ENCODE data around the gene LDLRAD2. TPM values are rescaled to one million over a fixed set of nuclear protein-coding genes. Genes with fewer than 3 reads are reported as not detected.
"Not testable (repeated sequence)": the region's sequence is repeated elsewhere in the genome, so short reads cannot be mapped to it uniquely, and the experiment has no call there.

LDLRAD2 gene
- total RNA-seq: under 1 TPM in 1 of 2 experiments, not detected in 1; 0.11 TPM

GRCh38 chr1:21811875-21812305 is at the start of gene LDLRAD2:
Gene LDLRAD2, plus strand, starts transcription at chr1:21812265. Its CDS starts 187 bp downstream, at chr1:21812452.
- no peak for DNase-seq
- intact Hi-C loops (cut with DNase I, micrococcal nuclease): no loop called here
- no peak for ATAC-seq
- Mint-ChIP-seq H3K27ac (no peak within 1 kb of the TSS), H3K4me1 (peaks cover 4% of the 10 kb centered on the region), H3K4me3 (no peak within 1 kb of the TSS), H3K27me3 (peaks cover 20% of the 10 kb centered on the region), H3K9me3 (ENCODE audit: low read depth) (no peaks in the 10 kb centered on the region), H3K36me3 (ENCODE audit: low read depth) (no peaks in the 10 kb centered on the region)
- POLR2A ChIA-PET: no interaction called here
- CTCF ChIA-PET: interaction anchor here (0.7 to 1.2 kb wide), 2 partner anchors 17 to 506 kb away, joined by 3 to 5 read pairs; no protein-coding TSS in a partner anchor

GRCh38 chr1:21763236-21763635 is 48.8 kb upstream of the LDLRAD2 start:
- H3K27me3 Mint-ChIP-seq: no peaks in the 10 kb centered on the region
- peaks cover 69% of the 10 kb centered on the region for H3K4me1 Mint-ChIP-seq
- H3K27ac Mint-ChIP-seq: no peak overlapping the region
- POLR2A ChIA-PET: no interaction called here
- ATAC-seq (no peak), DNase-seq (no peak)
- CTCF ChIA-PET: interaction anchor here (0.6 kb wide), 1 partner anchor 1007 kb away, joined by 3 read pairs; no protein-coding TSS in a partner anchor
- H3K9me3 Mint-ChIP-seq (ENCODE audit: low read depth): no peaks in the 10 kb centered on the region
- H3K36me3 Mint-ChIP-seq (ENCODE audit: low read depth): no peaks in the 10 kb centered on the region
- intact Hi-C loops (cut with DNase I, micrococcal nuclease): no loop called here
- no peak overlapping the region for H3K4me3 Mint-ChIP-seq

GRCh38 chr1:21763694-21764419 is 48.2 kb upstream of the LDLRAD2 start:
- Mint-ChIP-seq H3K4me1 (peaks cover 72% of the 10 kb centered on the region), H3K36me3 (ENCODE audit: low read depth) (peaks cover 4% of the 10 kb centered on the region), H3K27ac (no peak overlapping the region), H3K4me3 (no peak overlapping the region), H3K27me3 (no peaks in the 10 kb centered on the region), H3K9me3 (ENCODE audit: low read depth) (no peaks in the 10 kb centered on the region)
- POLR2A ChIA-PET: no interaction called here
- CTCF ChIA-PET: interaction anchor here (0.6 to 1.4 kb wide), 2 partner anchors 18 to 1007 kb away, joined by 3 to 5 read pairs; no protein-coding TSS in a partner anchor
- no peak for ATAC-seq
- intact Hi-C loops (cut with DNase I, micrococcal nuclease): no loop called here
- no peak for DNase-seq

GRCh38 chr1:21764615-21765423 is 47.2 kb upstream of the LDLRAD2 start:
- DNase-seq (peak; percentile 59), ATAC-seq (peak; percentile 42)
- CTCF ChIA-PET: interaction anchor here (0.7 to 1.4 kb wide), 2 partner anchors 12 to 17 kb away, joined by 4 to 5 read pairs; no protein-coding TSS in a partner anchor
- Mint-ChIP-seq H3K4me1 (peaks cover 67% of the 10 kb centered on the region), H3K36me3 (ENCODE audit: low read depth) (peaks cover 4% of the 10 kb centered on the region), H3K4me3 (no peak overlapping the region), H3K9me3 (ENCODE audit: low read depth) (no peaks in the 10 kb centered on the region), H3K27me3 (no peaks in the 10 kb centered on the region), H3K27ac (no peak overlapping the region)
- POLR2A ChIA-PET: interaction anchor here (0.6 kb wide), 1 partner anchor 44 kb away, joined by 7 read pairs; no protein-coding TSS in a partner anchor
- intact Hi-C loops (cut with DNase I, micrococcal nuclease): no loop called here

- H3K4me3 Mint-ChIP-seq: no peak overlapping the region
- ATAC-seq (peak; percentile 87), DNase-seq (peak; percentile 21)
- ChIA-PET POLR2A (interaction anchor here (0.6 to 0.8 kb wide), 2 partner anchors 8 to 16 kb away, joined by 3 read pairs; no protein-coding TSS in a partner anchor), CTCF (no interaction called here)
- H3K9me3 Mint-ChIP-seq (ENCODE audit: low read depth): no peaks in the 10 kb centered on the region
- peaks cover 4% of the 10 kb centered on the region for H3K36me3 Mint-ChIP-seq (ENCODE audit: low read depth)
- H3K27ac Mint-ChIP-seq: peak overlapping the region; percentile 68
- peaks cover 65% of the 10 kb centered on the region for H3K4me1 Mint-ChIP-seq
- intact Hi-C loops (cut with DNase I, micrococcal nuclease): loop anchor here (1.0 kb wide), 2 partner anchors 13 to 259 kb away; no protein-coding TSS in a partner anchor
- H3K27me3 Mint-ChIP-seq: no peaks in the 10 kb centered on the region
Measured at GRCh38 chr1:21766210-21766609, 45.9 kb upstream of the LDLRAD2 start.

GRCh38 chr1:21767106-21767505 is 45.0 kb upstream of the LDLRAD2 start:
- ATAC-seq; DNase-seq; CTCF ChIA-PET; H3K9me3 Mint-ChIP-seq (ENCODE audit: low read depth); H3K36me3 Mint-ChIP-seq (ENCODE audit: low read depth); POLR2A ChIA-PET; H3K4me3 Mint-ChIP-seq; H3K27ac Mint-ChIP-seq; intact Hi-C loops (cut with DNase I, micrococcal nuclease); H3K27me3 Mint-ChIP-seq: not testable (repeated sequence)
- H3K4me1 Mint-ChIP-seq: peaks cover 60% of the 10 kb centered on the region

DNA sequence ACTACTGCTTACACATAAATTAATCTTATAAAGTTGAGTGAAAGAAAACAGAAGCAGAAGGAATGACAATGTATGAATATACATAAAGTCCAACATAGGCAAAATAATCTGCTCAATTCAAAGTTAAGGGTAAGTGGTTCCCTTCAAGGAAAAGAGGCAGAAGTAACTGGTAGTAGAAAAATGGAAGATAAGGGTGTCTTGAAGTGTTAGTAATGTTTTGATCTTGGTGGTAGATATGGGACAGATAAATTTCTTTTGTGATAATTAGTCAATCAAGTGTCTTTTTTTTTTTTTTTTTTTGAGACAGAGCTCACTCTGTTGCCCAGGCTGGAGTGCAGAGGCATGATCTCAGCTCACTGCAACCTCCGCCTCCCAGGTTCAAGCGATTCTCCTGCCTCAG is 41.9 kb upstream of the LDLRAD2 start:
- H3K36me3 Mint-ChIP-seq (ENCODE audit: low read depth): peaks cover 4% of the 10 kb centered on the region
- ChIA-PET POLR2A (no interaction called here), CTCF (interaction anchor here (1.6 kb wide), 1 partner anchor 9 kb away, joined by 3 read pairs; no protein-coding TSS in a partner anchor)
- peak overlapping the region; percentile 59 for H3K27ac Mint-ChIP-seq
- no peak overlapping the region for H3K4me3 Mint-ChIP-seq
- DNase-seq (no peak), ATAC-seq (no peak)
- no peaks in the 10 kb centered on the region for H3K27me3 Mint-ChIP-seq
- H3K4me1 Mint-ChIP-seq: peaks cover 50% of the 10 kb centered on the region
- intact Hi-C loops (cut with DNase I, micrococcal nuclease): no loop called here
- H3K9me3 Mint-ChIP-seq (ENCODE audit: low read depth): no peaks in the 10 kb centered on the region

GRCh38 chr1:21770602-21771001 is 41.5 kb upstream of the LDLRAD2 start:
- CTCF ChIA-PET: interaction anchor here (1.6 kb wide), 1 partner anchor 9 kb away, joined by 3 read pairs; no protein-coding TSS in a partner anchor
- not testable (repeated sequence) for H3K9me3 Mint-ChIP-seq (ENCODE audit: low read depth)

GRCh38 chr1:21771672-21772071 is 40.4 kb upstream of the LDLRAD2 start:
- ATAC-seq; H3K4me3 Mint-ChIP-seq; H3K27me3 Mint-ChIP-seq; intact Hi-C loops (cut with DNase I, micrococcal nuclease); H3K36me3 Mint-ChIP-seq (ENCODE audit: low read depth); H3K27ac Mint-ChIP-seq; POLR2A ChIA-PET; H3K9me3 Mint-ChIP-seq (ENCODE audit: low read depth); DNase-seq: not testable (repeated sequence)
- CTCF ChIA-PET: interaction anchor here (1.6 kb wide), 1 partner anchor 10 kb away, joined by 3 read pairs; no protein-coding TSS in a partner anchor
- H3K4me1 Mint-ChIP-seq: peaks cover 48% of the 10 kb centered on the region

More at GRCh38 chr1:21770602-21771001, 41.5 kb upstream of the LDLRAD2 start:
- DNase-seq; POLR2A ChIA-PET; H3K27me3 Mint-ChIP-seq; ATAC-seq; intact Hi-C loops (cut with DNase I, micrococcal nuclease); H3K4me3 Mint-ChIP-seq; H3K27ac Mint-ChIP-seq; H3K36me3 Mint-ChIP-seq (ENCODE audit: low read depth): not testable (repeated sequence)
- H3K4me1 Mint-ChIP-seq: peaks cover 50% of the 10 kb centered on the region

DNA sequence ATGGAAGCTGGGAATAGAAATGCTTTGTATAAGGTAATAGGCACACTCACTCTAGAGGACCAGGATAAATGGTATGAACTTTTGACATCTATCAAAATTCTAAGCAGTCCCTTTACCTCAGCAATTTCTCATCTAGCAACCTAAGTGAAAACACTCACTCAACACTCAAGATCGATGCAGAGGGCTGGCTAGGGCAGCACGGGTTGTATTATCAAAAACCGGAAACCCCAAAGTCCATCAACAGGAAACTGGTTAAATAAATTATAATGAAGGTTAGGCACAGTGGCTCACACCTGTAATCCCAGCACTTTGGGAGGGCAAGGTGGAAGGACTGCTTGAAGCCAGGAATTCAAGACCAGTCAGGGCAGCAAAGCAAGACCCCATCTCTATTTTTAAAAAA is 38.5 kb upstream of the LDLRAD2 start:
- Mint-ChIP-seq H3K9me3 (ENCODE audit: low read depth) (peaks cover 4% of the 10 kb centered on the region), H3K36me3 (ENCODE audit: low read depth) (peaks cover 20% of the 10 kb centered on the region), H3K27me3 (no peaks in the 10 kb centered on the region), H3K27ac (no peak overlapping the region), H3K4me1 (peaks cover 51% of the 10 kb centered on the region), H3K4me3 (no peak overlapping the region)
- peak; percentile 57 for ATAC-seq
- CTCF ChIA-PET: interaction anchor here (0.6 kb wide), 1 partner anchor 104 kb away, joined by 3 read pairs; no protein-coding TSS in a partner anchor
- no peak for DNase-seq
- POLR2A ChIA-PET: no interaction called here
- intact Hi-C loops (cut with DNase I, micrococcal nuclease): no loop called here
